ENCODE measurements around the gene FZR1.
"Not testable (repeated sequence)": the region's sequence is repeated elsewhere in the genome, so short reads cannot be mapped to it uniquely, and the experiment has no call there.

FZR1 gene

DNA sequence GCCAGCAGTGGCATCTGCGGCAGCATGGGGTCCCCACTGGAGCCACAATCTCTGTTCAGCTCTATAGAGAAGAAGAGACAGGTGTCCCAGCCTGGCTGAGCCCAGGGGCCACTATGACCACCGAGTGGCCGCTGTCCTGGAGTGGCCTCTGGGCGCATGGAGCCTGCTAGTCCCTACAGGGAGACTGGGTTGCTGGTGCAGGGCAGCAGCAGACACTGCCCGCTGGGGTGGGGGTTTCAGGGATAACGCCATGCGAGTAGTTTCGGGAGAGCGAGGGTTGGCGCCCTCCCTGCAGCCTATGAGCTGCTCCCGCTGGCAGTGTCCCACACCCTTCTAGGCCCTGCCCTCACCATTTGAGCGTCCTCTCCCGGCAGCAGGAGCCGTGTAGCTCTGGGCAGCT is 22.0 kb downstream of the FZR1 start:
- H3K36me3 ChIP-seq: peaks cover 85% of the 10 kb centered on the region
- H3K4me3 ChIP-seq: no peak overlapping the region
- H3K9me3 ChIP-seq: no peaks in the 10 kb centered on the region
- peaks cover 77% of the 10 kb centered on the region for H4K20me1 ChIP-seq
- no peak overlapping the region for H3K9ac ChIP-seq
- TF ChIP-seq Cebpa-rat (IDR thresholded peaks at IDR 0.05): no peak
- H3K27me3 ChIP-seq: no peaks in the 10 kb centered on the region
- no peak overlapping the region for H3K4me2 ChIP-seq
- H3K4me1 ChIP-seq: peaks cover 24% of the 10 kb centered on the region
- no peak overlapping the region for H3K27ac ChIP-seq

DNA sequence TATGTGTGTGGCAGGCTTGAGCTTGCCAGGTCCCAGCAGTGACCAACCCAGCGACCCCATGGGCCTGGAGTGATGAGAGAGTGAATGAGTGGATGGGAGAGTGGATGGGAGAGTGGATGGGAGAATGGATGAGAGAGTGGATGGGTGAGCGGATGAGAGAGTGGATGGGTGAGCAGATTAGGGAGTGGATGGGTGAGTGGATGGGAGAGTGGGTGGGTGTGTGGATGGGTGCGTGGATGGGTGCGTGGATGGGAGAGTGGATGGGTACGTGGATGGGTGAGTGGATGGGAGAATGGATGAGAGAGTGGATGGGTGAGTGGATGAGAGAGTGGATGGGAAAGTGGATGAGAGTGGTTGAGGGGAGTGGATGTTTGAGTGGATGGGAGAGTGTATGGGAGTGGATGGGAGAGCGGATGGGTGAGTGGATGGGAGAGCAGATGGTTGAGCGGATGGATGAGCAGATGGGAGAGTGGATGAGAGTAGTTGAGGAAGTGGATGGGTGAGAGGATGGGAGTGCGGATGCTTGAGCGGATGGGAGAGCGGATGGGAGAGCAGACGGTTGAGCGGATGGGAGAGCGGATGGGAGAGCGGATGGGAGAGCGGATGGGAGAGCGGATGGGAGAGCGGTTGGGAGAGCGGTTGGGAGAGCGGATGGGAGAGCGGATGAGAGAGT is 22.6 kb downstream of the FZR1 start:
- Histone ChIP-seq H3K27ac (no peak overlapping the region), H3K36me3 (peaks cover 85% of the 10 kb centered on the region), H3K9me3 (no peaks in the 10 kb centered on the region), H3K4me3 (no peak overlapping the region), H3K4me1 (peaks cover 30% of the 10 kb centered on the region), H3K27me3 (no peaks in the 10 kb centered on the region), H4K20me1 (peaks cover 77% of the 10 kb centered on the region), H3K9ac (no peak overlapping the region), H3K4me2 (no peak overlapping the region)
- no peak for TF ChIP-seq Cebpa-rat (IDR thresholded peaks at IDR 0.05)

DNA sequence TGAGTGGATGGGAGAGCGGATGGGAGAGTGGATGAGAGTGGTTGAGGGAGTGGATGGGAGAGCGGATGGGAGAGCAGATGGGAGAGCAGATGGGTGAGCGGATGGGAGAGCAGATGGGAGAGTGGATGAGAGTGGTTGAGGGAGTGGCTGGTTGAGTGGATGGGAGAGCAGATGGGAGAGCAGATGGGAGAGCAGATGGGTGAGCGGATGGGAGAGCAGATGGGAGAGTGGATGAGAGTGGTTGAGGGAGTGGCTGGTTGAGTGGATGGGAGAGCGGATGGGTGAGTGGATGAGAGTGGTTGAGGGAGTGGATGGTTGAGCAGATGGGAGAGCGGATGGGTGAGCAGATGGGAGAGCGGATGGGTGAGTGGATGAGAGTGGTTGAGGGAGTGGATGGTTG is 23.2 kb downstream of the FZR1 start:
- not testable (repeated sequence) for H3K9ac ChIP-seq, H3K27me3 ChIP-seq, H3K4me2 ChIP-seq, H3K4me3 ChIP-seq, H3K9me3 ChIP-seq, H3K27ac ChIP-seq
- Histone ChIP-seq H3K4me1 (peaks cover 36% of the 10 kb centered on the region), H4K20me1 (peaks cover 77% of the 10 kb centered on the region), H3K36me3 (peaks cover 82% of the 10 kb centered on the region)

DNA sequence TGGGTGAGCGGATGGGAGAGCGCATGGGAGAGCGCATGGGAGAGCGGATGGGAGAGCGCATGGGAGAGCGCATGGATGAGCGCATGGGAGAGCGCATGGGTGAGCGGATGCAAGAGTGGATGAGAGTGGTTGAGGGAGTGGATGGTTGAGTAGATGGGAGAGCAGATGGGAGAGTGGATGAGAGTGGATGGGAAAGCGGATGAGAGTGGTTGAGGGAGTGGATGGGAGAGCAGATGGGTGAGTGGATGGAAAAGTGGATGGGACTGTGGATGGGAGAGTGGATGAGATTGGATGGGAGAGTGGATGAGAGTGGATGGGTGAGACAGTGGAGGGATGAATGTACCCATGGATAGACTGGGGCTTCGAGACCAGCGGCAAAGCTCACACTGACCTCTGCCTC is 24.3 kb downstream of the FZR1 start:
- Histone ChIP-seq H3K4me3 (no peak overlapping the region), H3K27ac (no peak overlapping the region), H3K36me3 (peaks cover 79% of the 10 kb centered on the region), H3K4me1 (peaks cover 37% of the 10 kb centered on the region), H3K9ac (no peak overlapping the region), H3K4me2 (no peak overlapping the region), H4K20me1 (peaks cover 77% of the 10 kb centered on the region), H3K27me3 (no peaks in the 10 kb centered on the region), H3K9me3 (no peaks in the 10 kb centered on the region)
- TF ChIP-seq Cebpa-rat (IDR thresholded peaks at IDR 0.05): no peak

DNA sequence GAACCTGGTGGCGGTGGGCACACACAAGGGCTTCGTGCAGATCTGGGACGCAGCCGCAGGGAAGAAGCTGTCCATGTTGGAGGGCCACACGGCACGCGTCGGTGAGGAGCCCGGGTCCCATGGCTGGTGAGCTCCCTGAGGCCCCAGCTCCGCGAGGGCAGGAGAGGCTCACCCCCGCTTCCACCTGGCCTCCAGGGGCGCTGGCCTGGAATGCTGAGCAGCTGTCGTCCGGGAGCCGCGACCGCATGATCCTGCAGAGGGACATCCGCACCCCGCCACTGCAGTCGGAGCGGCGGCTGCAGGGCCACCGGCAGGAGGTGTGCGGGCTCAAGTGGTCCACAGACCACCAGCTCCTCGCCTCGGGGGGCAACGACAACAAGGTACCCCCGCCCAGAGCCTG is 25.6 kb downstream of the FZR1 start:
- H3K9ac ChIP-seq: no peak overlapping the region
- peaks cover 78% of the 10 kb centered on the region for H4K20me1 ChIP-seq
- no peaks in the 10 kb centered on the region for H3K9me3 ChIP-seq
- H3K4me2 ChIP-seq: no peak overlapping the region
- peaks cover 41% of the 10 kb centered on the region for H3K4me1 ChIP-seq
- H3K36me3 ChIP-seq: peaks cover 72% of the 10 kb centered on the region
- no peak for TF ChIP-seq Cebpa-rat (IDR thresholded peaks at IDR 0.05)
- no peaks in the 10 kb centered on the region for H3K27me3 ChIP-seq
- H3K27ac ChIP-seq: no peak overlapping the region
- no peak overlapping the region for H3K4me3 ChIP-seq

DNA sequence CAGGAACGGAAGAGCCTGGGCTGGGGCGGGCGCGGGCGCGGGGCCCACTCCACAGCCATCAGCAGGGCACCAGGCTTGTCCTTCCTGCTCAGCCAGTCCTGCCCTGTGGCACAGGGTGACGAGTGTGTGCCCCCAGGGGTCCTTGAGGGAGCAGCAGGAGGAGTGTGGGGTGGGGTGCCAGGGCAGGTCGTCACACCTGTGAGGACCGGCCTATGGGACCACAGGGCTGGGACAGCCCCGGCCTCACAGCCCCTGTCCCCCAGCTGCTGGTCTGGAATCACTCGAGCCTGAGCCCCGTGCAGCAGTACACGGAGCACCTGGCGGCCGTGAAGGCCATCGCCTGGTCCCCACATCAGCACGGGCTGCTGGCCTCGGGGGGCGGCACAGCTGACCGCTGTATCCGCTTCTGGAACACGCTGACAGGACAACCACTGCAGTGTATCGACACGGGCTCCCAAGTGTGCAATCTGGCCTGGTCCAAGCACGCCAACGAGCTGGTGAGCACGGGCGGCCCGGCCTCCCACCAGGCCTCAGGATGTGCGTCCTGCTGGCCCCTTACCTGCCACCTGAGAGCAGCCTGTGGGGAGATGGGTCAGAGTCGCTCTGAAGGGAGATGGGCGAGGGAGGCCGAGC is 26.2 kb downstream of the FZR1 start:
- TF ChIP-seq Cebpa-rat (IDR thresholded peaks at IDR 0.05): no peak
- Histone ChIP-seq H3K4me2 (no peak overlapping the region), H3K36me3 (peaks cover 66% of the 10 kb centered on the region), H3K27me3 (no peaks in the 10 kb centered on the region), H3K27ac (no peak overlapping the region), H3K9me3 (no peaks in the 10 kb centered on the region), H3K9ac (no peak overlapping the region), H3K4me3 (no peak overlapping the region), H4K20me1 (peaks cover 78% of the 10 kb centered on the region), H3K4me1 (peaks cover 46% of the 10 kb centered on the region)

DNA sequence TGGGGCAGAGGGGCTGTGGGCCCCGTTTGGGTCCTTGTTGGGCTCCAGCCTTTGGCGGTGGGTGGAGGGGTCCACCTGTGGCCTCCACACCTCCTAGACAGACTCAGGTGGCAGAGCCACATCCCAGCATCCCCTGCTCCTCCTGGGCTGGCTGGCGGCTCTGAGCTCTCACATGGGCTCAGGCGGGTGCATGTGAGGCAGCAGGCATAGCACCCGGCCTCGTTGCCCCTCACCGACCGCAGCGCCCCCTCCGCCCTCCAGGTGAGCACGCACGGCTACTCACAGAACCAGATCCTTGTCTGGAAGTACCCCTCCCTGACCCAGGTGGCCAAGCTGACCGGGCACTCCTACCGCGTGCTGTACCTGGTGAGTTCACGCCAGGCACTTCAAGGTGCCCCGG is 26.9 kb downstream of the FZR1 start:
- no peak for TF ChIP-seq Cebpa-rat (IDR thresholded peaks at IDR 0.05)
- Histone ChIP-seq H3K4me2 (peak overlapping the region; percentile 86), H3K4me1 (peaks cover 54% of the 10 kb centered on the region), H4K20me1 (peaks cover 81% of the 10 kb centered on the region), H3K9me3 (no peaks in the 10 kb centered on the region), H3K27ac (no peak overlapping the region), H3K36me3 (peaks cover 63% of the 10 kb centered on the region), H3K4me3 (no peak overlapping the region), H3K9ac (no peak overlapping the region), H3K27me3 (no peaks in the 10 kb centered on the region)

DNA sequence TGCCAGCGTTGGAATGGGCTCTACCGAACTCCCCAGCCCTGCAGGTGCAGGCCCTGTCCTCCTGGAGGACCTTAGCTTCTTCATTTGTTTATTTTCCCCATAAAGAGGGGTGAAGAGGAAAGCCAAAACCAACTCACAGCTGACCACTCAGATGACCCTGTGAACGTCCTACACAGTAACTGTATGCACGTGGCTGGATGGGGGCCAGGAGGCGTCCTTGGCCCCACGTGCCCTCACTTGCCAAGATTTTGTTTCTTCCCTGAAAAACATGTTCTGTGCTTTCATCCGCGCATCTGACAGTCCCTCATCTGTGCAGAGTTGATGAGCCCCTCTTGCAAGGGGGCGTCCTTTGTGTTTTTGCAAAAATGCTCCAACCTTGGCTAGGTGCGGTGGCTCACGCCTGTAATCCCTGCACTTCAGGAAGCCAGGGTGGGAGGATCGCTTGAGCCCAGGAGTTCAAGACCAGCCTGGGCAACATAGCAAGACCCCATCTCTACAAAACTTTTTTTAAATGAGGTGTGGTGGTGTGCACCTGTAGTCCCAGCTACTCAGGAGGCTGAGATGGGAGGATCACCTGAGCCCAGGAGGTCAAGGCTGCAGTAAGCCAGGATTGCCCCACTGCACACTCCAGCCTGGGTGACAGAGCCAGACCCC is 27.6 kb downstream of the FZR1 start:
- Histone ChIP-seq H3K27me3 (no peaks in the 10 kb centered on the region), H3K9ac (no peak overlapping the region), H3K4me3 (no peak overlapping the region), H3K27ac (no peak overlapping the region), H4K20me1 (peaks cover 84% of the 10 kb centered on the region), H3K4me1 (peaks cover 54% of the 10 kb centered on the region), H3K4me2 (peak overlapping the region; percentile 86), H3K36me3 (peaks cover 65% of the 10 kb centered on the region), H3K9me3 (no peaks in the 10 kb centered on the region)
- TF ChIP-seq Cebpa-rat (IDR thresholded peaks at IDR 0.05): no peak

DNA sequence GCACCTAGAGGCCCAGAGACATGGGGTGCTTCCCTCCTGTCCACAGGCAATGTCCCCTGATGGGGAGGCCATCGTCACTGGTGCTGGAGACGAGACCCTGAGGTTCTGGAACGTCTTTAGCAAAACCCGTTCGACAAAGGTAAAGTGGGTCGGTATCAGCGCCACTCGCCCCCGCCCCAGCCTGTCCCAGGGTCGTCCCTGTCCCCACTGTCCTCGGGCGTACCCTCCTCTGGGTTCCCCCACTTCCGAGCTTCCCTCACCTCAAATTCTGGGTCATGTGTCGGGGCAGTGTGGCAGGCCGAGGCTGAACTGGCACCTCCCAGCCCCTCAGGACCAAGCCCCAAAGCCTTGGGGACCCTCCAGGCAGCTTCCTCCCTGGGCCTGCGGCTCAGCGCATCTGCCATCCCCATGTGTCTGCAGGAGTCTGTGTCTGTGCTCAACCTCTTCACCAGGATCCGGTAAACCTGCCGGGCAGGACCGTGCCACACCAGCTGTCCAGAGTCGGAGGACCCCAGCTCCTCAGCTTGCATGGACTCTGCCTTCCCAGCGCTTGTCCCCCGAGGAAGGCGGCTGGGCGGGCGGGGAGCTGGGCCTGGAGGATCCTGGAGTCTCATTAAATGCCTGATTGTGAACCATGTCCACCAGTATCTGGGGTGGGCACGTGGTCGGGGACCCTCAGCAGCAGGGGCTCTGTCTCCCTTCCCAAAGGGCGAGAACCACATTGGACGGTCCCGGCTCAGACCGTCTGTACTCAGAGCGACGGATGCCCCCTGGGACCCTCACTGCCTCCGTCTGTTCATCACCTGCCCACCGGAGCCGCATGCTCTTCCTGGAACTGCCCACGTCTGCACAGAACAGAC is 28.5 kb downstream of the FZR1 start:
- Histone ChIP-seq H3K4me2 (peak overlapping the region; percentile 86), H4K20me1 (peaks cover 87% of the 10 kb centered on the region), H3K4me3 (peak overlapping the region; percentile 8; the same call in 1 of the 2 replicates), H3K9me3 (no peaks in the 10 kb centered on the region), H3K4me1 (peaks cover 54% of the 10 kb centered on the region), H3K9ac (no peak overlapping the region), H3K27me3 (no peaks in the 10 kb centered on the region), H3K27ac (peak overlapping the region; percentile 8; the same call in 1 of the 2 replicates), H3K36me3 (peaks cover 65% of the 10 kb centered on the region)
- no peak for TF ChIP-seq Cebpa-rat (IDR thresholded peaks at IDR 0.05)
